Activated T-helper 1 cell treated with anti-CD3 and anti-CD28 coated beads, Interleukin-12 subunit alpha, Interleukin-12 subunit beta, Interleukin-2, Interleukin-4 antibody, amounts not matched to agents 30 ng/mL and 10 ng/mL and 1 ng/mL, durations not matched to agents 14 hours and 24 hours and 36 hours (primary cell): Measurements from ENCODE around the gene DNMT3L. TPM values are rescaled to one million over a fixed set of nuclear protein-coding genes. Genes with fewer than 3 reads are reported as not detected.
"Not testable (repeated sequence)": the region's sequence is repeated elsewhere in the genome, so short reads cannot be mapped to it uniquely, and the experiment has no call there.

Experiments used
- DNase-seq: peaks from one replicate; pipeline ENCODE4 v3.0.0; 2021; ENCODE audit warnings: low spot score
- H3K27ac Mint-ChIP-seq: one replicate; pipeline ENCODE4 v1.8.0; 2021; ENCODE audit warnings: mild to moderate bottlenecking, mixed read lengths
- H3K27me3 Mint-ChIP-seq: one replicate; pipeline ENCODE4 v1.8.0; 2022; ENCODE audit warnings: mild to moderate bottlenecking, moderate library complexity, mixed read lengths; ENCODE audit not compliant: insufficient read depth
- H3K36me3 Mint-ChIP-seq: one replicate; pipeline ENCODE4 v1.8.0; 2021; ENCODE audit warnings: low read depth, mixed read lengths
- H3K4me1 Mint-ChIP-seq: one replicate; pipeline ENCODE4 v1.8.0; 2021; ENCODE audit warnings: low read depth, mixed read lengths
- H3K4me3 Mint-ChIP-seq: one replicate; pipeline ENCODE4 v1.8.0; 2021; ENCODE audit warnings: mild to moderate bottlenecking, moderate library complexity, mixed read lengths
- H3K9me3 Mint-ChIP-seq: one replicate; pipeline ENCODE4 v1.8.0; 2021; ENCODE audit warnings: mixed read lengths
- intact Hi-C: fragments of 100-400 bp; cut with micrococcal nuclease; formaldehyde crosslinking; loops from one replicate; pipeline ENCODE4 v1.15.1; 2024
- total RNA-seq: library from RNA; stranded (reverse); gene quantifications from 2 replicates; pipeline ENCODE4 v1.2.3, GENCODE V29; 2022

The DNMT3L gene
- total RNA-seq, 1 donor from 2014 or later, result not detected

DNA sequence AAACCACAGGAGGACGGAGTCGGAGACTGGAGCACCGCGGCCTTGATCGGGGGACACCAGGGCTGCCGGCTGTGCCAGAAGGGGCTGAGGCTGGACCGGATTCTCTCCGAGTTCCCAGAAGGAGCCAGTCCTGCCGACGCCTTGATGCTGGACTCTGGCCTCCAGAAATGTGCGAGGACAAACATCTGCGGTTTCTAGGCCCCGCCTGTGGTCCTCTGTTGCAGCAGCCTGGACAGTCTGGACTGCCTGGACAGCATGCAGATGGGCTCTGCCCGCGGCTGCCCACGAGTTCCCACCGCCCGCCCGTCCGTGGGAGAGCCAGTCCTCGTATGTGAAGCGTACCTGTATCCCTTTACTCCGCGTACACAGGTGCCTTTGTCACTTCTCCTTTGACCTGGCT, 55.5 kb downstream of the DNMT3L start:
- H3K4me3 Mint-ChIP-seq, H3K27ac Mint-ChIP-seq, intact Hi-C loops, H3K9me3 Mint-ChIP-seq, H3K36me3 Mint-ChIP-seq, DNase-seq, H3K4me1 Mint-ChIP-seq, H3K27me3 Mint-ChIP-seq: not testable (repeated sequence)

DNA sequence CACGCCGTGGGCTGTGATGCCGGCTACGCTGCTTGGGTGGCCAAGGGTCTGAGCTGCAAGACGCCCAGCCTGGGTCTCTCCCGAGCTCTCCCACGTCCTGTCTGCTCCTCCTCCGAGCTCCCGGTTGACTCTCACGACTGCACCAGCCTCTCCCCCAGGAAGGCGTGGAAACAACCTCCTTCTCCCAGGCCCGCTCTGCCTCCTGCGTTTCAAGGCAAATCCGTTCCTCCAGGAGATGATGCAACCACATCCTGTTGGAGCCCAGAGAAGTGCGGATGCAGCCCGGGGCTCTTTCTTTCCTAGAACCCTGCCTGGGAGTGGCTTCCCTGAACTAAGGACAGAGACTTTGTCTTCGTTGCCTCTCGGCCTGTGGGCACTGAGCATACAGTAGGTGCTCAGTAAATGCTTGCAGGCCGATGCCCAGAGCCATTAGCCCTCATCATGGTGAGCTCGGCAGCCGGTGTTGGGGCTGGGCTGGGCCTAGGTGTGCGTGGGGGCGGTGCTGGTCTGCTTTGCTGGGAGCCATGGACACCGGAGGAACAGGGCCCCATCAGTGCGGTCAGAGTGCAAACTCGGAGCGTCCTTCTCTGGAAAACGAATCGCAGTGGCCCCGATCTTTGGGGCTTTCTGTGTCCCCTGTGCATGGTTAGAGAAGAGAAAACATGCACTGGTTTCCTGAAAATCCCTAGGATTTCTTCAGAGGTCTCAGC, 59.0 kb downstream of the DNMT3L start:
- H3K4me1 Mint-ChIP-seq, H3K27ac Mint-ChIP-seq, H3K4me3 Mint-ChIP-seq, H3K36me3 Mint-ChIP-seq, H3K9me3 Mint-ChIP-seq, intact Hi-C loops, DNase-seq, H3K27me3 Mint-ChIP-seq: not testable (repeated sequence)

DNA sequence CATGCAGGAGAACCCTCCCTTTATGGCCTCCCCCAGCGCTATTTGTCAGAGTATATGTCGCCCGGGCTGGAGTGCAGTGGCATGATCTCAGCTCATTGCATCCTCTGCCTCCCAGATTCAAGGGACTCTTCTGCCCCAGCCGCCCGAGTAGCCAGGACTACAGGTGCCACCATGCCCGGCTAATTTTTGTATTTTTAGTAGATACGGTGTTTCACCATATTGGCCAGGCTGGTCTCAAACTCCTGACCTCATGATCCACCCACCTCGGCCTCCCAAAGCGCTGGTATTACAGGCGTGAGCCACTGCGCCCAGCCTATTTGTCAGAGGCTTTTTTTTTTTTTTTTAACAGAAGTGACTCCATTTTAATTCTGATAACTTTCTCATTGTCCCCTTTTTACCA, 61.7 kb downstream of the DNMT3L start:
- H3K9me3 Mint-ChIP-seq, intact Hi-C loops, DNase-seq, H3K27me3 Mint-ChIP-seq, H3K4me1 Mint-ChIP-seq, H3K4me3 Mint-ChIP-seq, H3K27ac Mint-ChIP-seq, H3K36me3 Mint-ChIP-seq: not testable (repeated sequence)

DNA sequence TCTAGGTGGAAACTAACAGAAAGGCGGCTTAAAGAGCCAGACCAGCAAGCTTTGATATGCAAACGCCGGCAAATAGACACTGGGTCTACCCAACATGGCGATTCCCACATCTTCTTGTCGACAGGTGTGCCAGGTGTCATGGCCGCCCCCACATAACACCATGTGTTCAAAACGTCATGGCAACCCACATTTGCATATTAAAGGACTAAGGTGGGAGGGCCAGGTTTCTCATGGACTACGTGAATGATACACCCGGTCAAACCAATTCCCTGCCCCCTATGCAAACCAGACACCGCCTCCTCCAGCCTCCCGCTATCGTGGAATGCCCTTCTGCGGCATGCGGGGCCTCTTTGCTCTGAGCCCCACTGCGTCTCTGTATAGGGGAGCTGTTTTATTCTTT, 62.2 kb downstream of the DNMT3L start:
- intact Hi-C loops, result no loop called here
- Mint-ChIP-seq H3K4me1 (no peaks in the 10 kb centered on the region), H3K36me3 (no peaks in the 10 kb centered on the region), H3K27me3 (no peaks in the 10 kb centered on the region), H3K27ac (no peak overlapping the region), H3K4me3 (no peak overlapping the region), H3K9me3 (no peaks in the 10 kb centered on the region)
- no peak for DNase-seq

DNA sequence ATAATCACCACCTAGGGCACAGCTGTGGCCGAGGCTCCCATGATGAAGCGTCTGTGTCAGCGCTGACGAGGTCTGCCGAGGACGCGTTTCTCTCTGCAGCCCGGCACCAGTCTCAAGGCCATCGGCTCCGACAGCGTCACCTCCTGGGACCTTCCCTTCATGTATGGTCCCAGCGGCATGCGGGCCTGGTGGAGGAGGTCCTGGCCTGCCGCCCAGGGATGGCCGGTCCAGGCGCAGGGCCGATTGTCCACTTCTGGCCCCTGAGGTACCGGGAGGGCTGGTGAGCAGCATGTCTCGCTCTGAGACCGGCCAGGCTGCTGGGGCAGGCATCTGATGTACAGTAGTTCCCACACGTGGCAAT, 64.6 kb downstream of the DNMT3L start:
- H3K9me3 Mint-ChIP-seq, H3K27ac Mint-ChIP-seq, DNase-seq, H3K4me1 Mint-ChIP-seq, intact Hi-C loops, H3K36me3 Mint-ChIP-seq, H3K27me3 Mint-ChIP-seq, H3K4me3 Mint-ChIP-seq: not testable (repeated sequence)

Other genes with a start within 250 kb of the DNMT3L start
- gene TRAPPC10, start 249.6 kb downstream of the DNMT3L start, total RNA-seq, result 85.5 and 95.3 TPM in 2 replicates
- gene PWP2, start 154.5 kb downstream of the DNMT3L start, total RNA-seq, result 11.9 and 15.1 TPM in 2 replicates
- gene GATD3, start 128.2 kb downstream of the DNMT3L start, total RNA-seq, result 9.5 and 13.8 TPM in 2 replicates
- 6.4 and 7.2 TPM in 2 replicates for gene ICOSLG, start 21.0 kb downstream of the DNMT3L start, total RNA-seq
- gene AIRE, start 24.0 kb upstream of the DNMT3L start, total RNA-seq, result not detected in 2 replicates
- gene PFKL, start 38.2 kb upstream of the DNMT3L start, total RNA-seq, result 132 and 139 TPM in 2 replicates
- gene CFAP410, start 77.5 kb upstream of the DNMT3L start, total RNA-seq, result 13.3 and 17.8 TPM in 2 replicates
- 11.6 and 15.2 TPM in 2 replicates for gene TRPM2, start 91.7 kb upstream of the DNMT3L start, total RNA-seq
- gene LRRC3, start 193.6 kb upstream of the DNMT3L start, total RNA-seq, result 1.8 and 1.9 TPM in 2 replicates